NCI-H226 (cell line): ENCODE measurements around the gene CHN2.
"Not testable (repeated sequence)": the region's sequence is repeated elsewhere in the genome, so short reads cannot be mapped to it uniquely, and the experiment has no call there.

ENCODE experiments used
- DNase-seq: peaks from one replicate; pipeline ENCODE4 v3.0.0-alpha.2; 2015

The CHN2 gene

GRCh38 chr7:29262191-29262917 lies 67.8 kb downstream of the CHN2 start:
- no peak for DNase-seq

GRCh38 chr7:29263601-29264207 lies 69.1 kb downstream of the CHN2 start:
- DNase-seq, result not testable (repeated sequence)

- peak; percentile 81 for DNase-seq
Observed at GRCh38 chr7:29265208-29265923, 70.8 kb downstream of the CHN2 start.

GRCh38 chr7:29269935-29270334 lies 75.4 kb downstream of the CHN2 start:
- DNase-seq, result no peak

GRCh38 chr7:29270594-29271318 lies 76.2 kb downstream of the CHN2 start:
- DNase-seq, result peak; percentile 86

- DNase-seq, result no peak
Observed at GRCh38 chr7:29271319-29271658, 76.7 kb downstream of the CHN2 start.

- no peak for DNase-seq
Observed at GRCh38 chr7:29272057-29272456, 77.5 kb downstream of the CHN2 start.

- no peak for DNase-seq
Observed at GRCh38 chr7:29274146-29275017, 79.8 kb downstream of the CHN2 start.

- DNase-seq, result no peak
Observed at GRCh38 chr7:29275018-29275318, 80.4 kb downstream of the CHN2 start.

- DNase-seq, result no peak
Observed at GRCh38 chr7:29275493-29275892, 80.9 kb downstream of the CHN2 start.

- DNase-seq, result no peak
Observed at GRCh38 chr7:29276199-29276598, 81.6 kb downstream of the CHN2 start.

GRCh38 chr7:29276806-29277205 lies 82.2 kb downstream of the CHN2 start:
- DNase-seq, result no peak

- DNase-seq, result no peak
Observed at GRCh38 chr7:29277436-29278215, 83.1 kb downstream of the CHN2 start.

GRCh38 chr7:29278337-29279069 lies 83.9 kb downstream of the CHN2 start:
- DNase-seq, result no peak

GRCh38 chr7:29281782-29282541 lies 87.4 kb downstream of the CHN2 start:
- no peak for DNase-seq

- no peak for DNase-seq
Observed at GRCh38 chr7:29282819-29283414, 88.3 kb downstream of the CHN2 start.

GRCh38 chr7:29284696-29285443 lies 90.3 kb downstream of the CHN2 start:
- no peak for DNase-seq

GRCh38 chr7:29285444-29285793 lies 90.8 kb downstream of the CHN2 start:
- peak; percentile 99 for DNase-seq

- DNase-seq, result no peak
Observed at GRCh38 chr7:29285861-29286260, 91.3 kb downstream of the CHN2 start.
